Right renal pelvis (tissue), 4 donors: ENCODE results near the gene NOTCH3. TPM values are rescaled to one million over a fixed set of nuclear protein-coding genes. Genes with fewer than 3 reads are reported as not detected.

Source experiments
- DNase-seq, 4 donors: peaks; one replicate each; pipeline ENCODE4 v3.0.0-alpha.2; 2013; ENCODE audit warnings: low read depth in 4 of 4, low spot score in 3 of 4, missing footprints in 1 of 4
- polyA plus RNA-seq, 4 donors: library from polyadenylated mRNA; unstranded; fragments of 120-200 nt; gene quantifications; one replicate each; pipeline ENCODE4 v1.2.1, GENCODE V29; 2013; ENCODE audit not compliant: insufficient read length in 4 of 4

NOTCH3 gene
- polyA plus RNA-seq, 4 donors = 92.8 to 131 (median 98.9) TPM

DNA sequence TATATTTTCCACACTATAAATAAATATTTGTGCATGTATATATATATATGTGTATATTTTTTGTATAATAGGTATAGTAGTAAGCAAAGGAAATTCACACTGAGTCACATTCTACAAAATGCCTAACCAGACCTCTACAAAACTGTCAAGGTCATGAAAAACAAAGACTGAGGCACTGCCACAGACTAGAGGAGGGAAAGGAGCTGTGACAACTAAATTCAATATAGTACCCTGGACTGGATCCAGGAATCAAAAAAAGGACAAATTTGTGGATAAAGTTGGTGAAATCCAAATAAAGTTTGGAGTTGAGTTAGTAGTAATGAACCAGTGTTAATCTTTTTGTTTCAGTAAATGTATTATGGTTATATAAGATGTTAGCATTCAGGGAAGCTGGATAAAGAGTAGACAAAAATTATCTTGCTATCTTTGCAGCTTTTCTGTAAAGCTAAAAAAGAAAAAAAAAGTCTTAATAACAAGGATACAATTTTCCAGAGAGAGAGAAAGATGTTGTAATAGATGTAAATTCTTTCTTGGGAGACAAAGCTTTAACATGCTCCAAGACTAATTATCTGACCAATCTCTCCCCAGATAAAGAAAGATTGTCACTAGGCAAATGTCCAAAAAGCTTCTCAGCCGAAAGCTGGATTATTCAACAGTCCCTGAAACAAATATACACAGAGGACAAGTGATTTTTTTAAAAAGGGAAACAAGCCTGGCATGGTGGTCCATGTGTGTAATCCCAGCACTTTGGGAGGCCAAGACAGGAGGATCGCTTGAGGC lies 74.5 kb downstream of the NOTCH3 start:
- no peak for DNase-seq

DNA sequence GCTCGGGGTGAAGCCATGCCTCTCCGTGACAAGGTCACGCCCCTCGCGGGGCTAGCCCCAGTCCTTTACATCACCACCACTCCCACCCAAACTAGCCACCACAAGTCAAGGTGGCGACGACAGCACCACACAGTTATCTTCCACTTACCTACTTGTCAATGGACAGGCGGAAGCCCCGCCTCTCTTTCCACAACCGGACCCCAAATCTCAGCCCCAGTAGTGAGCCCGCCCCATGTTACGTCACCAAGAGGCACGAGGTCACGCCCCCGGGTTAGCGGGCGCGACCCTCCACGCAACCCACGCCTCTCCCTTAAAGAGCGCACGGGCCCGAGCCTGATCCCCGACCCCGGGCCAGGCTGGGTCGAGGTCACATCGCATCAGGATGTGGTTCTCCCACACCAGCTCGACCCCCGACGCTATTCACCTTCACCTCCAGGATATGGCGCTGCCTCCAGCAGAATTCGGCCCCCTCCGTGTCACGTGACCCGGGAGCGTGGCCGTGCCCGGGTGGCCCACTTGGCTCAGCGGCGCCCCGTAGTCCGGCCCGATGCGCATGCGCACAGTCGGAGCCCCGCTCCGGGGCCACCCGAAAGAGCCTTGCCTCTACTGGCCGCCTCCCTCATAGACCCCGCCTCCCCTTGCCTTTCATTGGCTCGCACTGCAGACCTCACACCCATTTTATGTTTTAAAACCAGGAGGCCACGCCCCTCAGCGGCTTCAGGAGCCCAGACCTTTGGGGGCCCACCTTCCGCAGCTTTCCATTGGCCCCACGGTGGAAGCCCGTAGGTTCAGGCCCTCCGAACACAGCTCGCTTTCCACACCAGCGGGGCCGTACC lies 75.3 kb downstream of the NOTCH3 start:
- peak; percentile 94 to 97 (median 96) for DNase-seq

DNA sequence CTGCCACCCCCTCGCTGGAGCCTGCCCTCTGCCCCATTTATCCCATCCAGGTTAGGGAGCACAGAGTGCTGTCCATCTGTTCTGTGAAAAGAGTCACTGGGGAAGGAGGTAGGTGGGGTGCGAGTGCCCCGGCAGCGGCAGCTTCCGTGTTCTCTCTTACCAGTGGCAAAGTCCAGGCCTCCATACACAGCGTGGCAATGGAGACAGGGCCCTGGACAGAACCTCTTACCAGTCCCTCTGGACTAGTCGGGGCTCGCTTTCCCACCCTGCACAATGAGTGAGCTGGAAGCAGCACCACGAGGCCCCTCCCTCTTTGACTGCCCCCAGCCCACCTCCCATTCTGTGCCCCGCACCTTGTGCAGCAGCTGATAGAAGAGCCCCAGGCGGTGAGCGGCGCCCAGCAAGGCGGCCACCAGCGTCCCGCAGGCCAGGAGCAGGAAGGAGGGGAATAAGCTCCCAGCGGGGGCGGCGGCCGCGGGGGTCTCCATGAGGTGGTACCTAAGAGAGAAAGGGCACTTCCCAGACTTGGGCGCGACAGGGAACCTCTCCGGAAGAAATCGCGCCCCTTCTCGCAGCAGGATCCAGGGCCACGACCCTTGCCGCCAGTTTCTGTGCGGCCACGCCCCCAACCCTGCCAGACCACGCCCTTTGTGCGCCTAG lies 76.1 kb downstream of the NOTCH3 start:
- DNase-seq = no peak

- no peak for DNase-seq
Measured at GRCh38 chr19:15123900-15124299, 76.9 kb downstream of the NOTCH3 start.

GRCh38 chr19:15123031-15123890 lies 77.5 kb downstream of the NOTCH3 start:
- DNase-seq = no peak

GRCh38 chr19:15122331-15123030 lies 78.3 kb downstream of the NOTCH3 start:
- DNase-seq = no peak

- no peak for DNase-seq
Measured at GRCh38 chr19:15120135-15121026, 80.4 kb downstream of the NOTCH3 start.

GRCh38 chr19:15118789-15119494 lies 81.9 kb downstream of the NOTCH3 start:
- no peak for DNase-seq

DNA sequence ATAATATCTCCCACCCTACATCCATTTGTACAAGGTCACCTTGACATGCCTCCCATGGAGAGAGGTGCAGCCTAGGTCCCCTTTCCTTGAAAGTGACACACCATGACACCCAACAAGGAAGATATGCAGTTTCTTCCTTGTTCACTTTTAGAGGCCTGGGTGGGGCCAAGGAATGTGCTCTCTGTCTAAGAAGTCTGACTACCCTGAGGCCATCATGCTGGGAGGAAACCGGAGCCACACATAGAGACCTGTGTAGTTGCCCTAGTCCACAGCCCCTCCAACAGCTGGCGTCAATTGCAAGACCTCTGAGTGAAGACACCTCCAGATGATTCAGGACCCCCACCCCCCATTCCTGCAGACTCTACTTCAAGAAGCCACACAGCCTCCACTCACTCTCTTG lies 82.5 kb downstream of the NOTCH3 start:
- no peak for DNase-seq

DNA sequence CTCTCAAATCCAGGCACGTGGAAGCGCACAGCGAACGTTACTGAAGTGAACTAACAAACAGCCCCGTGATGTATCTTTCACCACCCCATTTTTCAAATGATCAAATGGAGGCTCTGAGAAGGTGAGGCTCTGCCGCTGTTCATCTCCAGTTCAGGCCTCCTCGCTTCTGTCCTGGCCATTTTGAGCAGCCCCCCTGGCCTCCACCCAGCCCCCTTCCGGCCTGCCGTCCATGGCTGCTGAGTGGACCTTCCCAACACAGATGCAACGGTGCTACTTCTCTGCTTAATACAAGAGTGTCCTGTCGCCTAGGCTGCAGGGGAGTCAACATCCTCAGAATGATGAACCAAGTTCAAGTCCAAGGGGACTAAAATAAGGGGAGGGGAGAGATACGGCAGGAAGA lies 83.9 kb downstream of the NOTCH3 start:
- DNase-seq = no peak

DNA sequence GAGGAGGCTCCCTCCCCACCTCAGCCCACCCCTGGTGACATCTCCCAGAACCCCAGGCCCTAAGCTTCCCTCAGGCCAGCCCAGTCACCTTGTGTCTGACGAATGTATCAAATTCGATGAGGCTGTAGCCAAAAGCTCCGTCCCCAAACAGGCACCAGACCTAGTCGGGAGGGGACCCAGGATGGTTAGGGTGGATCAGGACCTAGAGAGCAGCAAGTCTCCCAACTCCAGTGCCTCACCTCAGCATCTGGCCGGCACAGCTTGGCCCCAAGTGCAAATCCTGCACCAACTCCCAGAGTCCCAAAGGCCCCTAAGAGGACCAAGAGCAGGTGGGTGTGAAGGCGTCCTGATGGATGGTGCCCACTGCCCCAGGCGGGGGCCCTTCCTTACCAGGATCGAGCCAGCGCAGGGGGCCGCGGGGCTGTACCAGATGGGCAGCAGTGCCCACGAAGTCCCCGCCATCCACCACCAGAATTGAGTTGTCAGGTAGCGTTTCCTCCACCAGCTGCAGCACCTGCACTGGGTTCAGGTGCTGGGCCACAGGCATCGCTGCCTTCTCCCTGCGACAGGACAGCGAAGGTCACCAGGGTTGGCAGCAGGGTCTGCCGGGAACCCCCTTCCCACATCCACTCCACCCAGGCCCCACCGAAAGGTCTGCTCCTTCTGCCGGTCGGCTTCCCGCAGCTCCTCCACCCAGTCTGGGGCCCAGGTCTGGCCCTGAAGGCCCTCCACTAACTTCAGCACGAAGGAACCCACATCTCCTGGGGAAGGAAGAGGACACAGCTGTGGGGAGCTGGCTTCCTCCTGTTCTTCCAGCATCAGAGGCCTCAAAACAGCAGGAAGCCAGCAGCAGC lies 84.8 kb downstream of the NOTCH3 start:
- no peak for DNase-seq

DNA sequence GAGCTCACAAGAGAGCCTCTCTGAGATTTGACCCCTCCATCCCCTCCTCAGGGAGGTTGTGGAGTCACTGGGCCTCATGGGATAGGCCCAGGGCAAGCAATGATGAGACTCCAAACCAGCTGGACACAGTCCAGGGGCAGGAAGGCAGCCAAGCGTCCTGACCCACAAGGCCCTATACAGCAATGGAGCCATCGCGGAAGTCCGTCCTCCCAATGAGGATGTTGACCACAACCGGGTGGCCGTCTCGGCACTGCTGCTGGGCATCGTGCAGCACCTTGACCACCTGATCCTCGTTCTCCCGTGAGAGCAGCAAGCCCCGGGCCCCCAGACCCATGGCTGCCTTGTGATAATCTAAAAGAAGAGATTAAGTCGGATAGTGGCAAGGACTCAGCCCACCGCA lies 85.7 kb downstream of the NOTCH3 start:
- DNase-seq = no peak

DNA sequence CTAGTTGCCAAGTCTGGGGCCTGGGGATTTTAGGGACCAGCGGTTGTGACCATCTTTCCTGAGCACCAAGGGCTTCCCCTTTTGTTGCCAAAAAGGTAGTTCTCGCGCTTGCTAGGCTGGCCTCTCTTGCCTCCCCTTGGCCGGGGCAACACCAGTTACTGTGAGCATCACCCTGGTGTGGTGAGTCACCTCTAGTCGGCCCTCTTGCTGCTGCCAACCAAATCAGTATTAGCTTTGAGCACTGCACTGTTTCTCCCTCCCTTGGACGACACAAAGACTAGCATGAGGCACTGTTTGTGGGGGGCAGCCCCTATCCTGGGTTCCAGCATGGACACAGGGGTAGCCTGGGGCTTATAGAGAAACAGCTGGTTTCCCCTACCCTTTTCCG lies 86.6 kb downstream of the NOTCH3 start:
- no peak for DNase-seq

DNA sequence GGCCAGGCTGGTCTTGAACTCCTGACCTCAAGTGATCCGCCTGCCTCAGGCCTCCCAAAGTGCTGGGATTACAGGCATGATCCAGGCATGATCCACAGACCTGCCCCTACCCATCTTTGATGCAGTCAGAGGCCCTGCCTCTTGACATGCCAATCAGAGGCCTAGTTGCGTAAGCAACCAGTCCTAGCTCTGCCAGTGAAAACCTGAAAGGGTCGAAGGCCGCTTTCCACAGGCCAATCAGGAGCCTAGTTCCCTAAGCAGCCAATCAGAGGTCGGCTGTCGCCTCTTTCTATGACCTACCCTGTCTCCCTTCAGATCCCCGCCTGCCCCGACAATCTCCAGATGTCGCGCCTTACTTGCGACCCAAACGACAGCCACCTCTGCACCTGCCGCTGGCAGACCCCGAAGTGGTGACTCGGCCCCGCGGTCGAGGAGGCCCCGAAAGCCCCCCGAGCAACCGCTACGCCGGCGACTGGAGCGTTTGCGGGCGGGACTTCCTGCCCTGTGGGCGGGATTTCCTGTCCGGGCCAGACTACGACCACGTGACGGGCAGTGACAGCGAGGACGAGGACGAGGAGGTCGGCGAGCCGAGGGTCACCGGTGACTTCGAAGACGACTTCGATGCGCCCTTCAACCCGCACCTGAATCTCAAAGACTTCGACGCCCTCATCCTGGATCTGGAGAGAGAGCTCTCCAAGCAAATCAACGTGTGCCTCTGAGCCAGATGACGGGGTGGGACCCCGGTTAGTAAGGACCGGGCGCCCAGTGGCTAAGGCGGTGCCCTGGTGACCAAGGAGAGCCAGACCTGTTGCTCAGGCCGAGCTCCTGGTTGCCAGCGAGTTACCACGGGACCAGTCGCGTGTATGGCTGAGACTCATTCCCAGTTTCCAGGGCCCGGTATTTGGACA lies 87.3 kb downstream of the NOTCH3 start:
- no peak for DNase-seq

DNA sequence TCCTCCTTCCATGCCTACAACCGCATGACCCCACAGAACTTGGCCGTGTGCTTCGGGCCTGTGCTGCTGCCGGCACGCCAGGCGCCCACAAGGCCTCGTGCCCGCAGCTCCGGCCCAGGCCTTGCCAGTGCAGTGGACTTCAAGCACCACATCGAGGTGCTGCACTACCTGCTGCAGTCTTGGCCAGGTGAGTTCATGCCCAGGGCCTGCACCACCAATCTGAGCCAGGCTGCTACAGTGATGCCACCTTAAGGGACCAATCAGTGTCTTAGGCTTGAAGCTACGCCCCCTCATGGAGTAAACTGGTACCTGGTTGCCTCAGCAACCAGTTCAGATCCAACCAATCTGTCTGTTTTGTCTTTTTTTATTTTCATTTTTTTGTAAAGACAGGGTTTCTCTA lies 88.4 kb downstream of the NOTCH3 start:
- no peak for DNase-seq

GRCh38 chr19:15111758-15112157 lies 89.0 kb downstream of the NOTCH3 start:
- DNase-seq = no peak
